Measurements from ENCODE around the gene MEI4.

Gene MEI4

GRCh38 chr6:77652739-77653138 lies at the start of gene MEI4:
MEI4 (plus strand) TSS chr6:77653039; CDS start chr6:77690672, 37,633 bp downstream.
- no peaks in the 10 kb centered on the region for H3K27me3 ChIP-seq (ENCODE audit: insufficient read depth, low read length, poor library complexity)
- H4K20me1 ChIP-seq (ENCODE audit: insufficient read depth, low read length): no peaks in the 10 kb centered on the region
- TF ChIP-seq EZH2 (IDR thresholded peaks at IDR 0.05; ENCODE audit: borderline replicate concordance, low read depth, low read length, severe bottlenecking): no peak
- no peak for TF ChIP-seq CTCF (IDR thresholded peaks at IDR 0.05; ENCODE audit: borderline replicate concordance, extremely low read depth, low read length, poor library complexity, severe bottlenecking)
- no peaks in the 10 kb centered on the region for H3K9me3 ChIP-seq (ENCODE audit: insufficient read depth, low read length, severe bottlenecking)
- no peak within 1 kb of the TSS for H3K9ac ChIP-seq (ENCODE audit: low read depth, low read length)
- H3K36me3 ChIP-seq (ENCODE audit: insufficient read depth, low read length): no peaks in the 10 kb centered on the region
- no peak within 1 kb of the TSS for H3K4me2 ChIP-seq (ENCODE audit: insufficient read depth, low read length)
- H3K79me2 ChIP-seq (ENCODE audit: insufficient read depth, low read length): no peaks in the 10 kb centered on the region
- DNase-seq (no peak), ATAC-seq (ENCODE audit: insufficient read depth, low read depth) (no peak)
- no peak within 1 kb of the TSS for H3K27ac ChIP-seq (ENCODE audit: low read length)
- no peak within 1 kb of the TSS for H2AFZ ChIP-seq (ENCODE audit: low read depth, low read length)
- no peaks in the 10 kb centered on the region for H3K4me1 ChIP-seq (ENCODE audit: insufficient read depth, low read length)
- no peak within 1 kb of the TSS for H3K4me3 ChIP-seq (ENCODE audit: low read depth in 1 of 2, low read length in 2 of 2)

GRCh38 chr6:77604476-77604875 lies 48.4 kb upstream of the MEI4 start:
- H3K4me2 ChIP-seq (ENCODE audit: insufficient read depth, low read length): no peak overlapping the region
- ATAC-seq (ENCODE audit: insufficient read depth, low read depth): no peak
- no peak for DNase-seq
- H2AFZ ChIP-seq (ENCODE audit: low read depth, low read length): no peak overlapping the region
- no peak overlapping the region for H3K27ac ChIP-seq (ENCODE audit: low read length)
- H3K27me3 ChIP-seq (ENCODE audit: insufficient read depth, low read length, poor library complexity): no peaks in the 10 kb centered on the region
- H3K4me1 ChIP-seq (ENCODE audit: insufficient read depth, low read length): no peaks in the 10 kb centered on the region
- H3K9ac ChIP-seq (ENCODE audit: low read depth, low read length): no peak overlapping the region
- H4K20me1 ChIP-seq (ENCODE audit: insufficient read depth, low read length): no peaks in the 10 kb centered on the region
- H3K36me3 ChIP-seq (ENCODE audit: insufficient read depth, low read length): no peaks in the 10 kb centered on the region
- H3K79me2 ChIP-seq (ENCODE audit: insufficient read depth, low read length): no peaks in the 10 kb centered on the region
- no peaks in the 10 kb centered on the region for H3K9me3 ChIP-seq (ENCODE audit: insufficient read depth, low read length, severe bottlenecking)
- H3K4me3 ChIP-seq (ENCODE audit: low read depth in 1 of 2, low read length in 2 of 2): no peak overlapping the region
- TF ChIP-seq CTCF (IDR thresholded peaks at IDR 0.05; ENCODE audit: borderline replicate concordance, extremely low read depth, low read length, poor library complexity, severe bottlenecking) (no peak), EZH2 (IDR thresholded peaks at IDR 0.05; ENCODE audit: borderline replicate concordance, low read depth, low read length, severe bottlenecking) (no peak)

- H3K4me1 ChIP-seq (ENCODE audit: insufficient read depth, low read length): no peaks in the 10 kb centered on the region
- DNase-seq: no peak
- no peak overlapping the region for H3K9ac ChIP-seq (ENCODE audit: low read depth, low read length)
- no peak overlapping the region for H3K27ac ChIP-seq (ENCODE audit: low read length)
- ATAC-seq (ENCODE audit: insufficient read depth, low read depth): no peak
- no peaks in the 10 kb centered on the region for H3K79me2 ChIP-seq (ENCODE audit: insufficient read depth, low read length)
- H2AFZ ChIP-seq (ENCODE audit: low read depth, low read length): no peak overlapping the region
- no peaks in the 10 kb centered on the region for H3K9me3 ChIP-seq (ENCODE audit: insufficient read depth, low read length, severe bottlenecking)
- no peaks in the 10 kb centered on the region for H4K20me1 ChIP-seq (ENCODE audit: insufficient read depth, low read length)
- no peak for TF ChIP-seq CTCF (IDR thresholded peaks at IDR 0.05; ENCODE audit: borderline replicate concordance, extremely low read depth, low read length, poor library complexity, severe bottlenecking)
- TF ChIP-seq EZH2 (IDR thresholded peaks at IDR 0.05; ENCODE audit: borderline replicate concordance, low read depth, low read length, severe bottlenecking): no peak
- H3K4me3 ChIP-seq (ENCODE audit: low read depth in 1 of 2, low read length in 2 of 2): no peak overlapping the region
- no peak overlapping the region for H3K4me2 ChIP-seq (ENCODE audit: insufficient read depth, low read length)
- no peaks in the 10 kb centered on the region for H3K36me3 ChIP-seq (ENCODE audit: insufficient read depth, low read length)
- no peaks in the 10 kb centered on the region for H3K27me3 ChIP-seq (ENCODE audit: insufficient read depth, low read length, poor library complexity)
These were observed 45.8 kb upstream of the MEI4 start for GRCh38 chr6:77607004-77607403.

- Histone ChIP-seq H2AFZ (ENCODE audit: low read depth, low read length) (no peak overlapping the region), H3K79me2 (ENCODE audit: insufficient read depth, low read length) (no peaks in the 10 kb centered on the region), H3K9ac (ENCODE audit: low read depth, low read length) (no peak overlapping the region), H3K4me2 (ENCODE audit: insufficient read depth, low read length) (no peak overlapping the region), H3K9me3 (ENCODE audit: insufficient read depth, low read length, severe bottlenecking) (no peaks in the 10 kb centered on the region), H3K27me3 (ENCODE audit: insufficient read depth, low read length, poor library complexity) (no peaks in the 10 kb centered on the region), H3K4me3 (ENCODE audit: low read depth in 1 of 2, low read length in 2 of 2) (no peak overlapping the region), H3K27ac (ENCODE audit: low read length) (no peak overlapping the region), H3K36me3 (ENCODE audit: insufficient read depth, low read length) (no peaks in the 10 kb centered on the region), H3K4me1 (ENCODE audit: insufficient read depth, low read length) (no peaks in the 10 kb centered on the region), H4K20me1 (ENCODE audit: insufficient read depth, low read length) (no peaks in the 10 kb centered on the region)
- TF ChIP-seq CTCF (IDR thresholded peaks at IDR 0.05; ENCODE audit: borderline replicate concordance, extremely low read depth, low read length, poor library complexity, severe bottlenecking) (no peak), EZH2 (IDR thresholded peaks at IDR 0.05; ENCODE audit: borderline replicate concordance, low read depth, low read length, severe bottlenecking) (no peak)
- no peak for ATAC-seq (ENCODE audit: insufficient read depth, low read depth)
- no peak for DNase-seq
These were observed 43.7 kb upstream of the MEI4 start for GRCh38 chr6:77609106-77609505.
